NK-92 (cell line): ENCODE results near the gene ZNF74.
"Not testable (repeated sequence)": the region's sequence is repeated elsewhere in the genome, so short reads cannot be mapped to it uniquely, and the experiment has no call there.

ENCODE experiments used
- DNase-seq: peaks from one replicate; lab custom pipeline; 2025; ENCODE audit not compliant: unreplicated experiment; lab: John Stamatoyannopoulos, UW

The ZNF74 gene

DNA sequence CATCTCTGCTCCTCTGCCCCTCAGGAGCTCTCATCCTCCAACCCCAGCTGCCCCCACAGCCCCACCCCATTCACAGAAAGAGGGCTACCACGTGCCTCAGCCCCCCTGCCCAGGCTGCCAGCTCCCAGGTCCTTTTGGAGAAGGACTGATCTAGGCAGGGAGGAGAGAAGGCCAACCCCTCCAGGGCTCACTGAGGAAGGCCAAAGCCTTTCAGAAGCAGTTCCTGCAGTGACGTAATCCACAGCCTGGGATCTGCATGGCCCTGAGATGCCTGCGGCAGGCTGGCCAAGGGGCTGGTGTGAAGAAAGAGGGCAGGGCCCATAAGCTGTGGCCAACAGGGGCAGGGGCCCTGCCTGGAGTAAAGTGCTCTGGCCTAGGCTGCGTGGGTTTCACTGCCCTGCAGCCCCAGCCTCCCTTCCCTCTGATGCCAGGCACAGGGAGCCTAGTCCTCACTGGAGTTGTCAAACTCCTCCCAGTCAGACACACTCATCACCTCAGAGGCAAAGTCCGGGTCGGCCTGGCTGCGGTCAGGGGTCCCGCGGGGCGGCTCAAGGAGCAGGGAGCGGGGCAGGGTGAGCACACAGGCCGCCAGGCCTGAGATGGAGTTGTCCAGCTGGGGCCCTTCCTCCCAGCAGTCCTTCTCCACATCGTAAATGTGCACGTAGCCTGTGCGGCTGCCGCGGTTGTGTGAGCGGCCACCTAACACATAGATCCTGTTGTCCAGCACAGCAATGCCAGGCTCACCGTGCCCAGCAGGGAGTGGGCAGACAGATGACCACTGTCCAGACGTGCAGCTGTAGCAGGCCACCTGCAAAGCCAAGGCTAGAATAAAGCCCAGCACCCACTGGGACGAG lies 47.9 kb downstream of the ZNF74 start:
- DNase-seq: no peak

DNA sequence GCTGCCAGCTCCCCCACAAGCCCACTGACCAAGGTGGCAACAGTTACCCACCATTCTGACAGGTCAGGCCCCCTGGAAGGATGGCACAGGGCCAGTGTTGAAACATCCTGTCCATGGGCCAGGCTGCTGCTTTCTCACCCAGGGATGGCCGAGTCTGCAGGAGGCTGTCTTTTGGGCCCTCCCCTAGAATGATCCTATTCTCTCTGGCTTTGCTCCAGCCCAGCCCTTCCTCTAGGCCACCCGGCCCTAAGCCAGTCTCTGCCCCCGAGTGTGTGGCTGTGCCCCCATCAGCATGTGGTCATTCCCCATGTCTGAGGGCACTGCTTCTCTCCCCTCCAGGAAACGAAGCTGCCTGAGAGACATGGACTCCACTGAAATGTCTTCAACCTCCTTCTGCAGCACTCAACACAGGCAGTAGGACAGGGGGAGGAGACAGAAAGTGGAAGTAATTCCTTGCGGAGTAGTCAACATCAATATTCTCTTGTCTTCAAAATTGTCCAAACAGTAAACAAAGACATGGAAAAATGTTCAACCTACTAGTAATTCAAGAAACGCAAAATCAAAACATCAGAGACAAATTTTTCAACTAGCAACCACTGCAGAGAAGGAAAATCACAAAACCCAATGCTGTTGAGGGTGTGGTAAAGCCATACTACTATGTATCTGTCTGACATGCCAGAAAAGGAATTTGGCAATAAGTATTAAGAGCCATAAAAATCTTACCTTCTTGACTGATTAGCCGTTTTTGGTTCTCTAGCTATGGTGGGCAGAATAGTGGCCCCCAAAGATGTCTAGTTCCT lies 48.7 kb downstream of the ZNF74 start:
- no peak for DNase-seq

- no peak for DNase-seq
Observed at GRCh38 chr22:20444325-20444724, 50.4 kb downstream of the ZNF74 start.

GRCh38 chr22:20446383-20446970 lies 52.5 kb downstream of the ZNF74 start:
- no peak for DNase-seq

GRCh38 chr22:20448630-20449029 lies 54.7 kb downstream of the ZNF74 start:
- DNase-seq: no peak

- DNase-seq: no peak
Observed at GRCh38 chr22:20449819-20450550, 56.0 kb downstream of the ZNF74 start.

GRCh38 chr22:20450551-20450906 lies 56.6 kb downstream of the ZNF74 start:
- DNase-seq: no peak

- not testable (repeated sequence) for DNase-seq
Observed at GRCh38 chr22:20451129-20451778, 57.3 kb downstream of the ZNF74 start.

- DNase-seq: no peak
Observed at GRCh38 chr22:20451920-20452319, 58.0 kb downstream of the ZNF74 start.

- no peak for DNase-seq
Observed at GRCh38 chr22:20453222-20453621, 59.3 kb downstream of the ZNF74 start.

DNA sequence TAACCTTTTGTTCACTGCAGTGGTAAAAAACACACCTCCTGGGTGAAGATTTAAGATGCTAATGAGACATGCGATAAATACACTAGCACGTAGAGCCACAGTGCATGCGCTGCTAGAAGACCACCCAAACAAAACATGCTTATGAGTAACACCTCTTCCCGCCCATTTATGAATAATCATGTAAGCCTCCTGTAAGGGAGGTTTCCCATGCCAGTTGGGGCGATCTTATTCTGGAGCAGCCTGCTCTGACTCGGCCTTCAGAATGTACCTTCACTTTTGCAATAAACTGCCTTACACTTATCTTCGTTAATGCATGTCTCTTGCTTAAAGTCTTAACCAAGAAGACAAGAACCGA lies 61.7 kb downstream of the ZNF74 start:
- no peak for DNase-seq

GRCh38 chr22:20456064-20456721 lies 62.2 kb downstream of the ZNF74 start:
- DNase-seq: no peak

DNA sequence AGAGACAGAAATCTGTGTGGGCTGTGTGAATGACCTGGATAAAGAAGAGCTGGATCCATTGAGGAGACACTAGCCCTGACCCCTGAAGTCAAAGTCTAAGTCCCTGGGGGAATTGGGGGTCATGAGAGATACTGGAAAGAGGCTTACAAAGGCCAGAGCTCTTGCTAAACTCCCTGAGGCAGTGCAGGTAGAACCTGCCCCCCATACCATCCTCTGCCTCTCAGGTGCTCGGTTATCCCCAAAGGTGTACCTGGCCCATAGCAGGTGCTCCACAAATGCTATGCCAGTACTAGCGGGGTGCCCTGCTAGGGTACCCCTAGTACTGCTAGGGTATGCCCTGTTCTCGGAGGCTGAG lies 62.7 kb downstream of the ZNF74 start:
- DNase-seq: no peak

DNA sequence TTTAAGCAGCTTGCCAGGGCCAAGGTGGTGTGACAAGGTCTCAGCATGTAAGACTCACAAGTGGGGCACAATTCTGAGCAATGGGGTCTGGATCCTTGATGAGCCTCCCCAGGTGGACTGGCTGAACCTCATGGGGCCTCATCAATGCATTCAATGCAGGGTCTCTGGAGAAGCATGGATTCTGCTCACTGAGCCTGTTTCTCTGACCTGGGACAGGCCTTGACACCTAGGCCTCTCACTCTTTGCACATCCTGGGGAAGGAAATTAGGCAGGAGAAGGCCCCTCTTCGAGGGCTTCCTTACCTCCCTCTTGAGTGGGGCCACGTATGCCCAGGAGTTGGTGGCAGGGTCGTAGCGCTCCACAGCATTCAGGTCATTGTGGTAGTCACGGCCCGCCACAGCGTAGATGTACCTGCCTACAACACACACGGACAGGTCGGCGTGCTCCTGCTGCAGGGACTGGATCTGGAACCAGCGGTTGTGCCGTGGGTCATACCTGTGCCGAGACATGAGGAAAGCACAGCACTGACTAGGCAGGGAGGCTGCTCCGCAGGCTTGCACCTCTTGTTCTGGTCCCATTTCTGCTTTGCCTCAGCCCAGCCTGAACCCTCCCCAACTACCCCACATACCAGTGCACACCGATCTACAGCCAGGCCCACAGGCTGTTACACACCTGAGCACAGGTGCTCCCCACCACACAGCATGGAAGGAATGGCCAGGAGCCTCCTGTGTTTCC lies 63.7 kb downstream of the ZNF74 start:
- DNase-seq: no peak
